Lower leg skin (tissue), 3 donors: Measurements from ENCODE around the gene CAPN10.

Experiments
- CTCF ChIP-seq, 3 donors: fragments of 450-650 bp; IDR thresholded peaks; one replicate each; pipeline ENCODE4 v1.5.1; 2016; ENCODE audit warnings: antibody characterized with exemption in 3 of 3, mild to moderate bottlenecking in 3 of 3, moderate library complexity in 2 of 3
- POLR2A ChIP-seq, 2 donors: fragments of 450-650 bp; IDR thresholded peaks; one replicate each; pipeline ENCODE4 v1.6.1; 2016 to 2017; ENCODE audit warnings: antibody characterized with exemption in 2 of 2, mild to moderate bottlenecking in 1 of 2, moderate library complexity in 1 of 2

- TF ChIP-seq POLR2A (IDR thresholded peaks at IDR 0.05) (no peak), CTCF (IDR thresholded peaks at IDR 0.05) (no peak)
These were observed 42.5 kb downstream of the CAPN10 start for GRCh38 chr2:240628808-240629618.
